ENCODE data around the gene ZSWIM2. TPM values are rescaled to one million over a fixed set of nuclear protein-coding genes. Genes with fewer than 3 reads are reported as not detected.

ZSWIM2 gene
- total and polyA plus RNA-seq, 2 experiments from 2014 or later, result not detected

- no peak overlapping the region for H3K27ac Mint-ChIP-seq
- Histone ChIP-seq H3K36me3 (ENCODE audit: insufficient read depth) (no peaks in the 10 kb centered on the region), H3K27ac (ENCODE audit: low read depth) (no peak overlapping the region), H3K4me1 (ENCODE audit: insufficient read depth) (no peaks in the 10 kb centered on the region), H3K9me2 (ENCODE audit: insufficient read depth) (no peaks in the 10 kb centered on the region; the same call in 1 of the 2 replicates), H3K4me3 (no peak overlapping the region), H4K20me1 (replicated peaks; ENCODE audit: insufficient read depth) (no peaks in the 10 kb centered on the region), H2AFZ (no peak overlapping the region), H3K27me3 (ENCODE audit: insufficient read depth) (no peaks in the 10 kb centered on the region), H3F3A (replicated peaks; ENCODE audit: low read depth) (no peaks in the 10 kb centered on the region), H3K4me2 (no peak overlapping the region), H3K79me2 (replicated peaks; ENCODE audit: insufficient read depth) (no peaks in the 10 kb centered on the region)
- H3K27me3 Mint-ChIP-seq (ENCODE audit: insufficient read depth, low read depth, poor library complexity), result peaks cover 2% of the 10 kb centered on the region
- H3K9me3 Mint-ChIP-seq, result no peaks in the 10 kb centered on the region
- no peaks in the 10 kb centered on the region for H3K36me3 Mint-ChIP-seq (ENCODE audit: low read depth)
- H3K4me1 Mint-ChIP-seq, result no peaks in the 10 kb centered on the region
- no peak overlapping the region for H3K4me3 Mint-ChIP-seq
- DNase-seq (ENCODE audit: low spot score), result peak; percentile 59
- peak; percentile 45; the same call in 2 of the 3 replicates for ATAC-seq
- TF ChIP-seq, protein P1, sequence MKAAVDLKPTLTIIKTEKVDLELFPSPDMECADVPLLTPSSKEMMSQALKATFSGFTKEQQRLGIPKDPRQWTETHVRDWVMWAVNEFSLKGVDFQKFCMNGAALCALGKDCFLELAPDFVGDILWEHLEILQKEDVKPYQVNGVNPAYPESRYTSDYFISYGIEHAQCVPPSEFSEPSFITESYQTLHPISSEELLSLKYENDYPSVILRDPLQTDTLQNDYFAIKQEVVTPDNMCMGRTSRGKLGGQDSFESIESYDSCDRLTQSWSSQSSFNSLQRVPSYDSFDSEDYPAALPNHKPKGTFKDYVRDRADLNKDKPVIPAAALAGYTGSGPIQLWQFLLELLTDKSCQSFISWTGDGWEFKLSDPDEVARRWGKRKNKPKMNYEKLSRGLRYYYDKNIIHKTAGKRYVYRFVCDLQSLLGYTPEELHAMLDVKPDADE (IDR thresholded peaks at IDR 0.05), result no peak
- TF ChIP-seq, protein P2, sequence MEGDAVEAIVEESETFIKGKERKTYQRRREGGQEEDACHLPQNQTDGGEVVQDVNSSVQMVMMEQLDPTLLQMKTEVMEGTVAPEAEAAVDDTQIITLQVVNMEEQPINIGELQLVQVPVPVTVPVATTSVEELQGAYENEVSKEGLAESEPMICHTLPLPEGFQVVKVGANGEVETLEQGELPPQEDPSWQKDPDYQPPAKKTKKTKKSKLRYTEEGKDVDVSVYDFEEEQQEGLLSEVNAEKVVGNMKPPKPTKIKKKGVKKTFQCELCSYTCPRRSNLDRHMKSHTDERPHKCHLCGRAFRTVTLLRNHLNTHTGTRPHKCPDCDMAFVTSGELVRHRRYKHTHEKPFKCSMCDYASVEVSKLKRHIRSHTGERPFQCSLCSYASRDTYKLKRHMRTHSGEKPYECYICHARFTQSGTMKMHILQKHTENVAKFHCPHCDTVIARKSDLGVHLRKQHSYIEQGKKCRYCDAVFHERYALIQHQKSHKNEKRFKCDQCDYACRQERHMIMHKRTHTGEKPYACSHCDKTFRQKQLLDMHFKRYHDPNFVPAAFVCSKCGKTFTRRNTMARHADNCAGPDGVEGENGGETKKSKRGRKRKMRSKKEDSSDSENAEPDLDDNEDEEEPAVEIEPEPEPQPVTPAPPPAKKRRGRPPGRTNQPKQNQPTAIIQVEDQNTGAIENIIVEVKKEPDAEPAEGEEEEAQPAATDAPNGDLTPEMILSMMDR (conservative IDR thresholded peaks at IDR 0.05; ENCODE audit: low read depth in 2 of 2), result peak; percentile 76 to 93
These were observed 14.1 kb upstream of the ZSWIM2 start for GRCh38 chr2:186862869-186863709.

DNA sequence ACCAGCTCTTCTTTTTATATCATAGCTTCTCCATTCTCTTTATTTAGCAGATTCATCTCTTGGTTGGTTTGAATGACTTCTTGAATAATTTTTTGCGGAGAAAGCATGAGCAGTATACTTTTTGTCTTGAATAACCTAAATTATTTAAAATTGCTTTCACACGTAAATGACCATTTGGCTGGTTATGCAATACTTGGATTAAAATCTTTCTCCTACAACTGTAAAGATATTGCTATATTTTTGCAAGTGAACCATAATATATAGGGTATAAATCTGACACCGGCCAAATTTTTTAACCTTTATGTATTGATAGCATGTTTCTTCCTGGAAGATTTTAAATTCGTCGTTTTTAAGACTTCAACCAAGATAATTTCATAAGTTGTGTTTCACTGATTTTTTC is 6.2 kb upstream of the ZSWIM2 start:
- Mint-ChIP-seq H3K27ac (no peak overlapping the region), H3K4me1 (no peaks in the 10 kb centered on the region), H3K9me3 (no peaks in the 10 kb centered on the region), H3K36me3 (ENCODE audit: low read depth) (no peaks in the 10 kb centered on the region), H3K4me3 (no peak overlapping the region), H3K27me3 (ENCODE audit: insufficient read depth, low read depth, poor library complexity) (no peaks in the 10 kb centered on the region)
- Histone ChIP-seq H2AFZ (no peak overlapping the region), H3K4me2 (no peak overlapping the region), H3K27me3 (ENCODE audit: insufficient read depth) (0 out of 2 replicates have a peak, but pooled peaks cover under 1% of the 10 kb centered on the region), H4K20me1 (replicated peaks; ENCODE audit: insufficient read depth) (no peaks in the 10 kb centered on the region), H3K4me1 (ENCODE audit: insufficient read depth) (no peaks in the 10 kb centered on the region), H3K4me3 (no peak overlapping the region), H3F3A (replicated peaks; ENCODE audit: low read depth) (no peaks in the 10 kb centered on the region), H3K36me3 (ENCODE audit: insufficient read depth) (no peaks in the 10 kb centered on the region), H3K9me2 (ENCODE audit: insufficient read depth) (no peaks in the 10 kb centered on the region; the same call in 1 of the 2 replicates), H3K79me2 (replicated peaks; ENCODE audit: insufficient read depth) (no peaks in the 10 kb centered on the region), H3K27ac (ENCODE audit: low read depth) (no peak overlapping the region)
- DNase-seq (ENCODE audit: low spot score), result no peak
- ATAC-seq, result no peak
- TF ChIP-seq STAT1 (IDR thresholded peaks at IDR 0.05; ENCODE audit: unreplicated experiment), result no peak
- TF ChIP-seq, protein P1 (IDR thresholded peaks at IDR 0.05), result no peak
- TF ChIP-seq, protein P2 (conservative IDR thresholded peaks at IDR 0.05; ENCODE audit: low read depth in 2 of 2), result no peak
- no peak for TF ChIP-seq EZH2 (IDR thresholded peaks at IDR 0.05; ENCODE audit: low read depth, unreplicated experiment)
- TF ChIP-seq POLR2AphosphoS5 (IDR thresholded peaks at IDR 0.05; ENCODE audit: low read depth), result no peak
- TF ChIP-seq, protein P3, sequence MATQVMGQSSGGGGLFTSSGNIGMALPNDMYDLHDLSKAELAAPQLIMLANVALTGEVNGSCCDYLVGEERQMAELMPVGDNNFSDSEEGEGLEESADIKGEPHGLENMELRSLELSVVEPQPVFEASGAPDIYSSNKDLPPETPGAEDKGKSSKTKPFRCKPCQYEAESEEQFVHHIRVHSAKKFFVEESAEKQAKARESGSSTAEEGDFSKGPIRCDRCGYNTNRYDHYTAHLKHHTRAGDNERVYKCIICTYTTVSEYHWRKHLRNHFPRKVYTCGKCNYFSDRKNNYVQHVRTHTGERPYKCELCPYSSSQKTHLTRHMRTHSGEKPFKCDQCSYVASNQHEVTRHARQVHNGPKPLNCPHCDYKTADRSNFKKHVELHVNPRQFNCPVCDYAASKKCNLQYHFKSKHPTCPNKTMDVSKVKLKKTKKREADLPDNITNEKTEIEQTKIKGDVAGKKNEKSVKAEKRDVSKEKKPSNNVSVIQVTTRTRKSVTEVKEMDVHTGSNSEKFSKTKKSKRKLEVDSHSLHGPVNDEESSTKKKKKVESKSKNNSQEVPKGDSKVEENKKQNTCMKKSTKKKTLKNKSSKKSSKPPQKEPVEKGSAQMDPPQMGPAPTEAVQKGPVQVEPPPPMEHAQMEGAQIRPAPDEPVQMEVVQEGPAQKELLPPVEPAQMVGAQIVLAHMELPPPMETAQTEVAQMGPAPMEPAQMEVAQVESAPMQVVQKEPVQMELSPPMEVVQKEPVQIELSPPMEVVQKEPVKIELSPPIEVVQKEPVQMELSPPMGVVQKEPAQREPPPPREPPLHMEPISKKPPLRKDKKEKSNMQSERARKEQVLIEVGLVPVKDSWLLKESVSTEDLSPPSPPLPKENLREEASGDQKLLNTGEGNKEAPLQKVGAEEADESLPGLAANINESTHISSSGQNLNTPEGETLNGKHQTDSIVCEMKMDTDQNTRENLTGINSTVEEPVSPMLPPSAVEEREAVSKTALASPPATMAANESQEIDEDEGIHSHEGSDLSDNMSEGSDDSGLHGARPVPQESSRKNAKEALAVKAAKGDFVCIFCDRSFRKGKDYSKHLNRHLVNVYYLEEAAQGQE (IDR thresholded peaks at IDR 0.05; ENCODE audit: unreplicated experiment), result no peak
- no peak for TF ChIP-seq JUNB (IDR thresholded peaks at IDR 0.05; ENCODE audit: unreplicated experiment)
- TF ChIP-seq ZNF331 (CRISPR knock-in tag; IDR thresholded peaks at IDR 0.05; ENCODE audit: low read depth), result no peak
- TF ChIP-seq EZH2phosphoT487 (IDR thresholded peaks at IDR 0.05; ENCODE audit: unreplicated experiment), result no peak
